HCT116 (cell line): Measurements from ENCODE around the gene TIMP4. TPM values are rescaled to one million over a fixed set of nuclear protein-coding genes. Genes with fewer than 3 reads are reported as not detected.

Source experiments
- ATAC-seq: fragments of 200-7000 bp; cut with Tn5 transposase; 2 replicates; pipeline ENCODE4 v1.9.1; 2020; ENCODE audit warnings: mild to moderate bottlenecking, moderate library complexity
- BruUV-seq: library from RNA; stranded (reverse); fragments of 400-500 nt; replicated peaks from 2 replicates; lab custom pipeline; 2021; lab: Mats Ljungman, UMichigan
- CTCF ChIA-PET: fragments of 300-600 bp; sonication (Branson Sonifier 250); formaldehyde crosslinking; loops from one replicate; lab custom pipeline; 2021; ENCODE audit warnings: antibody characterized with exemption; lab: Charles Lee
- POLR2A ChIA-PET: fragments of 300-600, 350-600 bp; sonication (Branson Sonifier 250); formaldehyde crosslinking; loops from one replicate; lab custom pipeline; 2021; ENCODE audit warnings: antibody characterized with exemption; lab: Charles Lee
- RAD21 ChIA-PET, 2 experiments: fragments of 300-600 bp; sonication (Branson Sonifier 250); formaldehyde crosslinking; loops; one replicate each; lab custom pipeline; 2023; ENCODE audit warnings: low total read pairs in 2 of 2; ENCODE audit not compliant: uncharacterized antibody in 2 of 2, unreplicated experiment in 2 of 2, low non-redundant PET in 1 of 2; lab: Charles Lee
- DNase-seq: peaks from one replicate; pipeline ENCODE4 v3.0.0-alpha.2; 2010; ENCODE audit warnings: low read depth, low spot score
- H2AFZ ChIP-seq: fragments of 200-600 bp; shearing (Covaris generic), sonication (generic); 2 replicates; pipeline ENCODE4 v1.6.1; 2017; ENCODE audit warnings: low read depth, mixed run types, mixed read lengths, antibody characterized with exemption, low read length; ENCODE audit not compliant: poor library complexity, severe bottlenecking
- H3K27ac ChIP-seq: 2 replicates; pipeline ENCODE4 v1.5.1; 2012; ENCODE audit warnings: low read depth, low read length
- H3K27me3 ChIP-seq: fragments of 200-600 bp; sonication (generic); 2 replicates; pipeline ENCODE4 v1.6.1; 2016; ENCODE audit warnings: mixed run types, low read length, mixed read lengths; ENCODE audit not compliant: insufficient read depth
- H3K36me3 ChIP-seq, 2 experiments: fragments of 200-500 bp in 1 of 2; fragments of 200-600 bp in 1 of 2; sonication (Bioruptor generic) in 1 of 2; sonication (generic) in 1 of 2; 2 replicates each; pipeline versions ENCODE4 v1.5.1 to v1.6.1; 2014 to 2016; ENCODE audit warnings: low read length in 2 of 2, inconsistent platforms in 1 of 2, mixed read lengths in 1 of 2, mixed run types in 1 of 2; ENCODE audit not compliant: insufficient read depth in 2 of 2, control insufficient read depth in 1 of 2
- H3K4me1 ChIP-seq, 2 experiments: fragments of 200-600 bp in 1 of 2; sonication (generic) in 1 of 2; 2 replicates each; pipeline versions ENCODE4 v1.5.1 to v1.6.1; 2012 to 2017; ENCODE audit warnings: low read length in 2 of 2, inconsistent platforms in 1 of 2, mild to moderate bottlenecking in 1 of 2, mixed read lengths in 1 of 2, mixed run types in 1 of 2, moderate library complexity in 1 of 2; ENCODE audit not compliant: insufficient read depth in 2 of 2, control insufficient read depth in 1 of 2
- H3K4me2 ChIP-seq: fragments of 200-600 bp; sonication (generic); 2 replicates; pipeline ENCODE4 v1.6.1; 2017; ENCODE audit warnings: mixed run types, low read length, mixed read lengths
- H3K4me3 ChIP-seq, 2 experiments: fragments of 200-600 bp in 1 of 2; sonication (generic) in 1 of 2; replicated peaks in 1 of 2; 2 replicates each; pipeline ENCODE4 v1.5.1; 2011 to 2016; ENCODE audit warnings: low read length in 2 of 2, control low read depth in 1 of 2, low read depth in 1 of 2, mild to moderate bottlenecking in 1 of 2, mixed read lengths in 1 of 2, mixed run types in 1 of 2
- H3K79me2 ChIP-seq: fragments of 200-600 bp; sonication (generic); 2 replicates; pipeline ENCODE4 v1.6.1; 2017; ENCODE audit warnings: mild to moderate bottlenecking, mixed run types, low read length, moderate library complexity, mixed read lengths; ENCODE audit not compliant: insufficient read depth
- H3K9ac ChIP-seq: fragments of 200-600 bp; sonication (generic); 2 replicates; pipeline ENCODE4 v1.6.1; 2016; ENCODE audit warnings: low read length, mixed read lengths
- H3K9me2 ChIP-seq: fragments of 200-600 bp; sonication (generic), shearing (Covaris generic); 2 replicates; pipeline ENCODE4 v1.6.1; 2017; ENCODE audit warnings: mixed run types, mild to moderate bottlenecking, moderate library complexity; ENCODE audit not compliant: insufficient read depth
- H3K9me3 ChIP-seq, 2 experiments: fragments of 200-500 bp in 1 of 2; fragments of 200-600 bp in 1 of 2; sonication (Bioruptor generic) in 1 of 2; sonication (generic) in 1 of 2; 2 replicates each; pipeline ENCODE4 v1.6.1; 2014 to 2017; ENCODE audit warnings: low read length in 2 of 2, mixed read lengths in 2 of 2, inconsistent platforms in 1 of 2, low read depth in 1 of 2, mild to moderate bottlenecking in 1 of 2, mixed run types in 1 of 2, moderate library complexity in 1 of 2; ENCODE audit not compliant: control insufficient read depth in 1 of 2, insufficient read depth in 1 of 2
- H4K20me1 ChIP-seq: fragments of 200-600 bp; sonication (generic), shearing (Covaris generic); 2 replicates; pipeline ENCODE4 v1.6.1; 2017; ENCODE audit warnings: mixed run types, mild to moderate bottlenecking, moderate library complexity; ENCODE audit not compliant: insufficient read depth
- EGR1 ChIP-seq: IDR thresholded peaks from 2 replicates; pipeline ENCODE4 v1.6.1; 2012; ENCODE audit warnings: low read depth
- ELF1 ChIP-seq: IDR thresholded peaks from 2 replicates; pipeline ENCODE4 v1.6.1; 2012; ENCODE audit warnings: low read depth, borderline replicate concordance
- EZH2 ChIP-seq: fragments of 200-600 bp; sonication (generic); IDR thresholded peaks from 2 replicates; pipeline ENCODE4 v1.6.1; 2017; ENCODE audit warnings: antibody characterized with exemption, mixed run types
- EZH2phosphoT487 ChIP-seq: fragments of 200-600 bp; IDR thresholded peaks from 2 replicates; pipeline ENCODE4 v1.6.1; 2018; ENCODE audit warnings: antibody characterized with exemption, borderline replicate concordance
- POLR2A ChIP-seq: IDR thresholded peaks from 2 replicates; pipeline ENCODE4 v1.7.0; 2011; ENCODE audit warnings: borderline replicate concordance; ENCODE audit not compliant: insufficient read depth, insufficient read length; ENCODE audit errors: extremely low read depth
- SIN3A ChIP-seq: IDR thresholded peaks from 2 replicates; pipeline ENCODE4 v1.6.1; 2012; ENCODE audit warnings: low read depth
- SP1 ChIP-seq: IDR thresholded peaks from 2 replicates; pipeline ENCODE4 v1.6.1; 2012; ENCODE audit warnings: low read depth
- TCF7L2 ChIP-seq: IDR thresholded peaks from 2 replicates; pipeline ENCODE4 v1.7.0; 2011; ENCODE audit warnings: borderline replicate concordance, inconsistent platforms; ENCODE audit not compliant: insufficient read depth, insufficient read length; ENCODE audit errors: extremely low read depth
- ZFX ChIP-seq: fragments of 450-650 bp; IDR thresholded peaks from 2 replicates; pipeline ENCODE4 v1.6.1; 2017
- intact Hi-C: fragments of 100-400 bp; cut with micrococcal nuclease; formaldehyde crosslinking; loops from 2 replicates; pipeline ENCODE4 v1.10.0; 2022
- total RNA-seq: library from RNA; stranded (reverse); gene quantifications from one replicate; pipeline ENCODE4 v1.2.1, GENCODE V29; 2021; ENCODE audit not compliant: unreplicated experiment
- TF ChIP-seq, protein P1 (sequence below): IDR thresholded peaks from 2 replicates; pipeline ENCODE4 v1.6.1; 2011; ENCODE audit warnings: mild to moderate bottlenecking, low read length, moderate library complexity; ENCODE audit not compliant: insufficient replicate concordance; ENCODE audit errors: extremely low read depth
- TF ChIP-seq, protein P2 (sequence below): IDR thresholded peaks from 2 replicates; pipeline ENCODE4 v1.6.1; 2012; ENCODE audit warnings: low read depth
- TF ChIP-seq, protein P3 (sequence below), 3 experiments: fragments of 200-600 bp in 1 of 3; sonication (generic) in 1 of 3; IDR thresholded peaks in 2 of 3; conservative IDR thresholded peaks in 1 of 3; 2 replicates each; pipeline ENCODE4 v1.5.1; 2012 to 2017; ENCODE audit warnings: low read depth in 2 of 3, low read length in 2 of 3, antibody characterized with exemption in 1 of 3, borderline replicate concordance in 1 of 3, control low read depth in 1 of 3, mild to moderate bottlenecking in 1 of 3, mixed read lengths in 1 of 3, mixed run types in 1 of 3, moderate library complexity in 1 of 3; ENCODE audit not compliant: insufficient read depth in 1 of 3

The TIMP4 gene
- total RNA-seq, 1 experiment from 2014 or later, result not detected

DNA sequence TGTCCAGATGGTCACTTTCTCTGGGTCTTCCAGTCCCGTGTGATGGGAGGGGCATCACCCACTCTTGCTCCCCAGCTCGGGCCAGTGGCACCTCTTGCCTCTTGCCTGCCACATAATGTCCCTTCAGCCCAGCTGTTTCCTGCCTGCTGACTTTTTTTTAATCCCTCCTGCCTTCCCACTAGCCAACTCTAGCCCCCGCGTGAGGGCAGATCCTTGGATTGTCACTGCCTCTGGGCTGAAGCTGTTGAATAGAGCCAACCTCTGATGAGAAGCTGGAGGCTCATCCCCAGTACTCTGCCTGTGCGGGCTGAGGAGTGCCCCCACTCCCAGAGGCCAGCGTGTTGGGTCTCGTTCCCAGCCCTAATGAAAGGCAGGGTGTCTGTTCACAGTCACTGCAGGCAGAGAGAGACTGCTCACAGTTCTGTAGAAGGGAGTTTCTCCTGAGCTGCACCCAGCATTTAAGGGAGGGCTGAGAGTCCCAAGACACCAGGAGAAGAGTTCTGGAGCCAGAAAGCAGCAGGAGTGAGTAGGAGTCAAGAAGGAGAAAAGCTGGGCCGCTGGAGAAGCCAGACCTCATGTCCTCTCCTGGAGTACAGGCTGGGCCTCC, 30.1 kb upstream of the TIMP4 start:
- Histone ChIP-seq H3K9ac (no peak overlapping the region), H3K4me3 (no peak overlapping the region), H3K27me3 (no peaks in the 10 kb centered on the region), H2AFZ (no peak overlapping the region), H3K79me2 (no peaks in the 10 kb centered on the region), H3K27ac (no peak overlapping the region), H3K36me3 (no peaks in the 10 kb centered on the region), H3K4me2 (no peak overlapping the region), H3K9me2 (no peaks in the 10 kb centered on the region), H3K4me1 (peaks cover 28 to 44% of the 10 kb centered on the region in 2 experiments), H4K20me1 (no peaks in the 10 kb centered on the region), H3K9me3 (no peaks in the 10 kb centered on the region)
- no peak for DNase-seq
- TF ChIP-seq POLR2A (no peak), EZH2phosphoT487 (no peak), EZH2 (no peak), ELF1 (no peak), SP1 (no peak), TCF7L2 (no peak), EGR1 (no peak), ZFX (no peak), SIN3A (no peak)
- TF ChIP-seq, protein P1, sequence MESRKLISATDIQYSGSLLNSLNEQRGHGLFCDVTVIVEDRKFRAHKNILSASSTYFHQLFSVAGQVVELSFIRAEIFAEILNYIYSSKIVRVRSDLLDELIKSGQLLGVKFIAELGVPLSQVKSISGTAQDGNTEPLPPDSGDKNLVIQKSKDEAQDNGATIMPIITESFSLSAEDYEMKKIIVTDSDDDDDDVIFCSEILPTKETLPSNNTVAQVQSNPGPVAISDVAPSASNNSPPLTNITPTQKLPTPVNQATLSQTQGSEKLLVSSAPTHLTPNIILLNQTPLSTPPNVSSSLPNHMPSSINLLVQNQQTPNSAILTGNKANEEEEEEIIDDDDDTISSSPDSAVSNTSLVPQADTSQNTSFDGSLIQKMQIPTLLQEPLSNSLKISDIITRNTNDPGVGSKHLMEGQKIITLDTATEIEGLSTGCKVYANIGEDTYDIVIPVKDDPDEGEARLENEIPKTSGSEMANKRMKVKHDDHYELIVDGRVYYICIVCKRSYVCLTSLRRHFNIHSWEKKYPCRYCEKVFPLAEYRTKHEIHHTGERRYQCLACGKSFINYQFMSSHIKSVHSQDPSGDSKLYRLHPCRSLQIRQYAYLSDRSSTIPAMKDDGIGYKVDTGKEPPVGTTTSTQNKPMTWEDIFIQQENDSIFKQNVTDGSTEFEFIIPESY, result no peak
- TF ChIP-seq, protein P2, sequence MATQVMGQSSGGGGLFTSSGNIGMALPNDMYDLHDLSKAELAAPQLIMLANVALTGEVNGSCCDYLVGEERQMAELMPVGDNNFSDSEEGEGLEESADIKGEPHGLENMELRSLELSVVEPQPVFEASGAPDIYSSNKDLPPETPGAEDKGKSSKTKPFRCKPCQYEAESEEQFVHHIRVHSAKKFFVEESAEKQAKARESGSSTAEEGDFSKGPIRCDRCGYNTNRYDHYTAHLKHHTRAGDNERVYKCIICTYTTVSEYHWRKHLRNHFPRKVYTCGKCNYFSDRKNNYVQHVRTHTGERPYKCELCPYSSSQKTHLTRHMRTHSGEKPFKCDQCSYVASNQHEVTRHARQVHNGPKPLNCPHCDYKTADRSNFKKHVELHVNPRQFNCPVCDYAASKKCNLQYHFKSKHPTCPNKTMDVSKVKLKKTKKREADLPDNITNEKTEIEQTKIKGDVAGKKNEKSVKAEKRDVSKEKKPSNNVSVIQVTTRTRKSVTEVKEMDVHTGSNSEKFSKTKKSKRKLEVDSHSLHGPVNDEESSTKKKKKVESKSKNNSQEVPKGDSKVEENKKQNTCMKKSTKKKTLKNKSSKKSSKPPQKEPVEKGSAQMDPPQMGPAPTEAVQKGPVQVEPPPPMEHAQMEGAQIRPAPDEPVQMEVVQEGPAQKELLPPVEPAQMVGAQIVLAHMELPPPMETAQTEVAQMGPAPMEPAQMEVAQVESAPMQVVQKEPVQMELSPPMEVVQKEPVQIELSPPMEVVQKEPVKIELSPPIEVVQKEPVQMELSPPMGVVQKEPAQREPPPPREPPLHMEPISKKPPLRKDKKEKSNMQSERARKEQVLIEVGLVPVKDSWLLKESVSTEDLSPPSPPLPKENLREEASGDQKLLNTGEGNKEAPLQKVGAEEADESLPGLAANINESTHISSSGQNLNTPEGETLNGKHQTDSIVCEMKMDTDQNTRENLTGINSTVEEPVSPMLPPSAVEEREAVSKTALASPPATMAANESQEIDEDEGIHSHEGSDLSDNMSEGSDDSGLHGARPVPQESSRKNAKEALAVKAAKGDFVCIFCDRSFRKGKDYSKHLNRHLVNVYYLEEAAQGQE, result no peak
- TF ChIP-seq, protein P3, sequence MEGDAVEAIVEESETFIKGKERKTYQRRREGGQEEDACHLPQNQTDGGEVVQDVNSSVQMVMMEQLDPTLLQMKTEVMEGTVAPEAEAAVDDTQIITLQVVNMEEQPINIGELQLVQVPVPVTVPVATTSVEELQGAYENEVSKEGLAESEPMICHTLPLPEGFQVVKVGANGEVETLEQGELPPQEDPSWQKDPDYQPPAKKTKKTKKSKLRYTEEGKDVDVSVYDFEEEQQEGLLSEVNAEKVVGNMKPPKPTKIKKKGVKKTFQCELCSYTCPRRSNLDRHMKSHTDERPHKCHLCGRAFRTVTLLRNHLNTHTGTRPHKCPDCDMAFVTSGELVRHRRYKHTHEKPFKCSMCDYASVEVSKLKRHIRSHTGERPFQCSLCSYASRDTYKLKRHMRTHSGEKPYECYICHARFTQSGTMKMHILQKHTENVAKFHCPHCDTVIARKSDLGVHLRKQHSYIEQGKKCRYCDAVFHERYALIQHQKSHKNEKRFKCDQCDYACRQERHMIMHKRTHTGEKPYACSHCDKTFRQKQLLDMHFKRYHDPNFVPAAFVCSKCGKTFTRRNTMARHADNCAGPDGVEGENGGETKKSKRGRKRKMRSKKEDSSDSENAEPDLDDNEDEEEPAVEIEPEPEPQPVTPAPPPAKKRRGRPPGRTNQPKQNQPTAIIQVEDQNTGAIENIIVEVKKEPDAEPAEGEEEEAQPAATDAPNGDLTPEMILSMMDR (IDR thresholded peaks at IDR 0.05 in 2 of 3, conservative IDR thresholded peaks at IDR 0.05 in 1 of 3; ENCODE audit: borderline replicate concordance in 1 of 3, insufficient read depth in 1 of 3, low read depth in 2 of 3, low read length in 2 of 3), result no peak
- ChIA-PET CTCF (interaction anchor here (0.9 kb wide), 1 partner anchor 291 kb away, joined by 4 read pairs; no protein-coding TSS in a partner anchor), RAD21 (no interaction called here), POLR2A (no interaction called here)
- no TSS peak for BruUV-seq
- intact Hi-C loops, result no loop called here
- no peak for ATAC-seq
